A549 treated with CORT108297 at 1 μM for 4 hours (cell line): ENCODE measurements around the gene E2F7. TPM values are rescaled to one million over a fixed set of nuclear protein-coding genes. Genes with fewer than 3 reads are reported as not detected.

Experiments used
- total RNA-seq: library from RNA; stranded (reverse); fragments of 200-300 nt; extraction: Qiagen RNA extraction; gene quantifications from 5 replicates; pipeline ENCODE4 v1.2.3, GENCODE V29; 2022

Gene E2F7
- total RNA-seq, result 6.6 to 8.4 TPM (median 7.2 TPM) in 5 replicates

GRCh38 chr12:77065361-77066204 lies at the start of gene E2F7:
Gene E2F7, minus strand, starts transcription at chr12:77065569. Its CDS starts 934 bp downstream, at chr12:77064635.

Other genes with a start within 250 kb of the E2F7 start
- 20.3 to 23.1 TPM (median 20.6 TPM) in 5 replicates for gene CSRP2, start 186.6 kb downstream of the E2F7 start, total RNA-seq